GM12892 (cell line): ENCODE data around the gene TRIM5.

Source experiments
- DNase-seq: peaks from one replicate; pipeline ENCODE4 v3.0.0; 2011; ENCODE audit not compliant: insufficient read length
- FAIRE-seq: peaks from 2 replicates; lab custom pipeline; 2011; peaks lifted over from hg19 to GRCh38; lab: Jason Lieb, UNC
- POLR2A ChIP-seq: IDR thresholded peaks from 2 replicates; pipeline ENCODE4 v1.6.1; 2011; ENCODE audit warnings: low read depth, low read length, control low read depth
- POLR2AphosphoS5 ChIP-seq: IDR thresholded peaks from 2 replicates; pipeline ENCODE4 v1.6.1; 2011; ENCODE audit warnings: low read depth, low read length, control low read depth
- TAF1 ChIP-seq: IDR thresholded peaks from 2 replicates; pipeline ENCODE4 v1.6.1; 2011; ENCODE audit warnings: low read depth, mild to moderate bottlenecking, control low read depth, low read length, borderline replicate concordance

Gene TRIM5

DNA sequence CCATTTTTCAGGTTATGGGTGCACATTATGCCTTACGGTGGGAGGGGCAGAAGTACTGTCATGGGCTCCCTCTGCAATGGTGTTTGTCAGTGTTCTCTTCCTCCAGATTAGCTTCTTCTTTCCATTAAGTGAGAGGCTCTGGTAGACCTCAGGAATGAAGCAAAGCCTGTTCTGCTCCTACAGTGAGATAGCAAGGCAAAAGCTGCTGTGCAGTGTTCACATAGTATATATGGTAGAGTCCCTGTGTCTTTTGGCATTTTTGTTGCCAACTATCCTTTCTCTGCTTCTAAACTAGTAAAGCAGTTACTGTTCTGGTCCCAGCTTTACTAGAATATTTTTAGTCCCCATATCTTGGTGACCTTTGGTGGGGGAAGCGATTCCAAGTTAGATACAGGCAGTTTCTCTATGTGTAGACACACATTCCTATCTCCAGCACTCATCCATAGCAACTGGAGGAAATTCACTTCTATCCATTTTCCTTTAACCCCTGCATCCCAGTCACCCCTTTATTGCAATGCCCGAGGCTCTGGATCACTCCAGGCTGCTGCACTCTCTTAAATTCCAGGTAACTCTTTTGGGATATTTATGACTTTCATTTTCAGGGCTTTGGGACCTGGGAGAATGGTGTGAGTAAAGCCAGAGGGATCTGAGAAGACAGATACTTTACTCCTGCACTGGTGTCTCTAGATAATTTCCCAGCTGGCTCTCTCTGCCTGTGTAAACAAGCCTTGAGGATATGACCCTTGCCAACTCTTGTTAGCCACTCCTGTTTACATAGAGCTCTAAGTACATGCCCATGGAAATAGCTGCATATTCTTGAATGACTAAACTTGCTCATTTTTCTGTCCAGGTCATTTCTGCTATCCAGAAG lies 64.0 kb downstream of the TRIM5 start:
- no peak for TF ChIP-seq TAF1
- no peak for TF ChIP-seq POLR2A
- TF ChIP-seq POLR2AphosphoS5: no peak
- no peak for FAIRE-seq
- DNase-seq: no peak

DNA sequence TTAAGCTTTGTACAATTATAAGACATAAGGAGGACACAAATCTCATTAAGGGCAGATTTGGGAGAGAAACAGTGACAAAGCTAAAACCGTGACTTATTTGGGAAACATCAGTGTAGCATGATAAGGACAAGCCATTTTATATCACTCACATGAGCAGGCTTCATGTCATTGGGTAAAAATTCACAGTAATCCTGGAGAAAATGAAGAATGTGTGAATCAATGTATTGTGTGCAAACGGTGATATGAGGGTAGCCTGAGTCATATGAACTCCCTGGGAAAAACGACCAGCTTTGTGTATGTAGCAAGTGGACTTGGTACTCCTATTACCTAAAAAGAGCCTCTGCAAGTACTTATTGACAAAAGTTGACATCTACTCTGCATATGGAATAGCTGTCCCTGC lies 66.1 kb downstream of the TRIM5 start:
- TF ChIP-seq POLR2A: no peak
- no peak for TF ChIP-seq POLR2AphosphoS5
- TF ChIP-seq TAF1: no peak
- FAIRE-seq (no peak), DNase-seq (no peak)
